ENCODE results near the gene MLXIPL.

MLXIPL gene

GRCh38 chr7:73647725-73648592, 23.6 kb upstream of the MLXIPL start:
- Histone ChIP-seq H3K79me2 (ENCODE audit: control insufficient read depth, insufficient read depth, low read length) (no peaks in the 10 kb centered on the region), H2BK15ac (replicated peaks; ENCODE audit: low read depth) (no peak overlapping the region), H3K27ac (ENCODE audit: low read depth, low read length) (no peak overlapping the region), H4K8ac (ENCODE audit: low read depth, low read length) (no peak overlapping the region), H2AK5ac (ENCODE audit: low read length) (no peak overlapping the region), H3K4me3 (ENCODE audit: low read length) (peak overlapping the region; percentile 35), H3K56ac (ENCODE audit: low read length) (peak overlapping the region; percentile 79), H3K4me2 (ENCODE audit: low read length) (peak overlapping the region; percentile 62), H3K4ac (ENCODE audit: low read depth, low read length) (no peak overlapping the region), H2BK5ac (ENCODE audit: low read length) (no peak overlapping the region), H4K5ac (ENCODE audit: low read length) (no peak overlapping the region), H3K36me3 (ENCODE audit: control insufficient read depth, insufficient read depth, low read length) (no peaks in the 10 kb centered on the region), H2BK120ac (ENCODE audit: low read depth, low read length) (no peak overlapping the region), H3K27me3 (ENCODE audit: insufficient read depth, low read length, poor library complexity) (peaks cover 3% of the 10 kb centered on the region), H3K9ac (ENCODE audit: low read length) (peak overlapping the region; percentile 58), H3K23ac (ENCODE audit: low read length) (no peak overlapping the region), H3K79me1 (ENCODE audit: low read length) (no peaks in the 10 kb centered on the region), H3K18ac (ENCODE audit: low read length) (peak overlapping the region; percentile 33), H3K4me1 (ENCODE audit: control insufficient read depth, low read depth, low read length) (no peaks in the 10 kb centered on the region)
- no CpG with 5 or more reads among the region's 62 CpGs for WGBS (ENCODE audit: extremely low coverage, insufficient coverage, low lambda C conversion rate)
- no peak for DNase-seq

DNA sequence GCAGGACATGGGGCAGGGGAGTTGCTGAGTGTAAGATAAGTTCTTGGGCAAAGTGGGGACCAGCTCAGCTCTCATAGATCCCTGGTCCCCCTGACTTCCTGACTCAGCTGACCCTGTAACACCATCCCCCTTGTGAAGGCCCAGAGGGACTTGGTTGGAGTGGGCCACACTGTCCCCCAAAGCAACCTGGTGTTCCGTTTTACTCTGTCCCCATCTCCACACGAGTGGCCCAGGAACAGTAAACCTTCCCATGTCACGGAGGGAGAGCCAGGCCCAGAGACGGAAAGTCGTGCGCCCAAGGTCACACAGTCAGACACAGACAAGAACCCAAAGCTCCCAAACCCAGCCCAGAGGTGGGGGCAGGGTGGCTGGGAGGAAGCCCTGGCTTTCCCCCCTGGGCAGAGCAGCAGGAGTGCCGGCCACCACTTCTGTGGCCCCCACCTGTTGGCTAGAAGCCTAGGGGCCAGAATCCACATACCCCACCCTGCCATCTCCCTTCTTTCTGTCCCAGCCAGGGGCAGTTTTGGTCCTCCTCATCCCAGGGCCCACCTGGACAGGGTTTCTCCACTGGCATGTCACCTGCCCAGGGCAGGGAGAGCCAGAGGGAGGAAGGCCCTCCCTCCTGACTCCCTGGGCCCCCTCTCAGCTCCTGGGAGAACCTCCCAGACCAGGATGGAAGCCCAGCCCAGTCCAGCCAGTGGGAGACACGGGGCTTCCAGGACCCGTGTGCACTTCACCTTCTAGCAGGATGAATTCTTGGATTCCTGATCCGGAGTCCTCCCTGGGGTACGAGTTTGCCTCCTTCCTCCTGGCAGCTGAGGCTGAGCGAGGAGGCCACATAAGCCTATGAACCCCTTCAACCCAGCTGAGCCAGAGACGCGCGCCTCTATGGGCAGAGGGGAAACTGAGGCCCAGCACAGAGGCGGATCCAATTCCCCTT, 22.7 kb upstream of the MLXIPL start:
- Histone ChIP-seq H3K4me3 (ENCODE audit: low read length) (no peak overlapping the region), H3K9ac (ENCODE audit: low read length) (peak overlapping the region; percentile 32), H2BK5ac (ENCODE audit: low read length) (no peak overlapping the region), H3K56ac (ENCODE audit: low read length) (peak overlapping the region; percentile 30), H3K27me3 (ENCODE audit: insufficient read depth, low read length, poor library complexity) (peaks cover 3% of the 10 kb centered on the region), H3K27ac (ENCODE audit: low read depth, low read length) (no peak overlapping the region), H3K23ac (ENCODE audit: low read length) (no peak overlapping the region), H2AK5ac (ENCODE audit: low read length) (no peak overlapping the region), H4K5ac (ENCODE audit: low read length) (no peak overlapping the region), H4K8ac (ENCODE audit: low read depth, low read length) (no peak overlapping the region), H3K4me2 (ENCODE audit: low read length) (peak overlapping the region; percentile 54), H2BK120ac (ENCODE audit: low read depth, low read length) (no peak overlapping the region), H3K4ac (ENCODE audit: low read depth, low read length) (no peak overlapping the region), H3K4me1 (ENCODE audit: control insufficient read depth, low read depth, low read length) (no peaks in the 10 kb centered on the region), H3K36me3 (ENCODE audit: control insufficient read depth, insufficient read depth, low read length) (no peaks in the 10 kb centered on the region), H3K79me1 (ENCODE audit: low read length) (no peaks in the 10 kb centered on the region), H3K18ac (ENCODE audit: low read length) (no peak overlapping the region), H2BK15ac (replicated peaks; ENCODE audit: low read depth) (no peak overlapping the region), H3K79me2 (ENCODE audit: control insufficient read depth, insufficient read depth, low read length) (no peaks in the 10 kb centered on the region)
- no peak for DNase-seq
- no CpG with 5 or more reads among the region's 16 CpGs for WGBS (ENCODE audit: extremely low coverage, insufficient coverage, low lambda C conversion rate)

DNA sequence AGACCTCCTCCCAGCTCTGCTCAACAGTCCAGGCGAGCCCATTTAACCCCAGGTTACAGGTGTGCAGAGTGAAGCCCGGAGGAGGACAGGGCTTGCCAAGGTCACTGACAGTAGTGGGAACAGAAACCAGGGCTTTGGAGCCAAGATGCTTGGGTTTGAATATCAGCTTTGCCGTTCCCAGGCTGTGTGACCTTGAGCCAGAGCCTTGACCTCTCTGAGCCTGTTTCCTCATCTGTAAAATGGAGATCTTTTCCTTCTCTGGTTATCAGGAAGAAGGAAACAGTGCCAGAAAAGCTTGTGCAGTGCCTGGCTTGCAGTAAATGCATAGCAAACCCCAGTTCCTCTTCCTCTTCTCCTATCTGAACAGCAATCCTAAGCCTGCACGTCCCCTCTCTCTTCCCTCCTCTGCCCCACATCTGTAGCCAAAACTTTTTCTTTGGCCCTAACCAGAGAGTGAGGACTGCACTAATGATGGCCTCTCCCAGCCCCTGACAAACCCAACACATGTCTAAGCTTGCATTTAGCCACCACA, 21.4 kb upstream of the MLXIPL start:
- Histone ChIP-seq H3K4ac (ENCODE audit: low read depth, low read length) (no peak overlapping the region), H2BK15ac (replicated peaks; ENCODE audit: low read depth) (no peak overlapping the region), H3K4me2 (ENCODE audit: low read length) (no peak overlapping the region), H3K23ac (ENCODE audit: low read length) (no peak overlapping the region), H3K56ac (ENCODE audit: low read length) (no peak overlapping the region), H3K9ac (ENCODE audit: low read length) (no peak overlapping the region), H2BK5ac (ENCODE audit: low read length) (no peak overlapping the region), H2AK5ac (ENCODE audit: low read length) (no peak overlapping the region), H4K5ac (ENCODE audit: low read length) (no peak overlapping the region), H3K79me1 (ENCODE audit: low read length) (no peaks in the 10 kb centered on the region), H3K4me1 (ENCODE audit: control insufficient read depth, low read depth, low read length) (no peaks in the 10 kb centered on the region), H3K27me3 (ENCODE audit: insufficient read depth, low read length, poor library complexity) (peaks cover 3% of the 10 kb centered on the region), H2BK120ac (ENCODE audit: low read depth, low read length) (no peak overlapping the region), H3K4me3 (ENCODE audit: low read length) (no peak overlapping the region), H3K79me2 (ENCODE audit: control insufficient read depth, insufficient read depth, low read length) (no peaks in the 10 kb centered on the region), H3K27ac (ENCODE audit: low read depth, low read length) (no peak overlapping the region), H3K18ac (ENCODE audit: low read length) (no peak overlapping the region), H3K36me3 (ENCODE audit: control insufficient read depth, insufficient read depth, low read length) (no peaks in the 10 kb centered on the region), H4K8ac (ENCODE audit: low read depth, low read length) (no peak overlapping the region)
- WGBS (ENCODE audit: extremely low coverage, insufficient coverage, low lambda C conversion rate): no CpG with 5 or more reads among the region's 4 CpGs
- no peak for DNase-seq

DNA sequence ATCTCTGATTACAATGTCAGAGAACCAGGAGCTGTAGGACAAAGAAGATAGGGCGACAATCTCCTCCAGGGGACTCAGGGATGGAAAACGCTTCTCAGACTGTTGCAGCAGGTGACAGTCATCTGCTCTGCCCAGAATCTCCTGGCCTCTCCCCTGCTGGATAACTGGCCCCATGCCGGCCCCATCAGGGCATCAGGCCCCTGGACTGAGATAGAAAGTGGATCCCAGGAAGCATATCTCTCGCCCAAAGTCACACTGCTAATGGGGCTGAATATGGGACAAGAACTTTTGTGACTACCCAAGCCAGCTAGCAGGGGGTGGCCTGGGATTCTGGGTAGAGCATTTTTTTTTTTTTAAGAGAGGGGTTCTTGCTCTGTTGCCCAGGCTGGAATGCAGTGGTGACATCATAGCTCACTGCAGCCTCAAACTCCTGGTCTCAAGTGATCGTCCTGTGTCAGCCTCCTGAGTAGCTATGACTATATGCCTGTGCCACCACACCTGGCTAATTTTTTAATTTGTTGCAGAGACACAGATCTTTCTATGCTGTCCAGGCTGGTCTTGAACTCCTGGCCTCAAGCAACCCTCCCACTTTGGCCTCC, 20.5 kb upstream of the MLXIPL start:
- no CpG with 5 or more reads among the region's 5 CpGs for WGBS (ENCODE audit: extremely low coverage, insufficient coverage, low lambda C conversion rate)
- peaks cover 3% of the 10 kb centered on the region for H3K27me3 ChIP-seq (ENCODE audit: insufficient read depth, low read length, poor library complexity)

GRCh38 chr7:73642834-73643233, 18.5 kb upstream of the MLXIPL start:
- H2BK120ac ChIP-seq (ENCODE audit: low read depth, low read length): no peak overlapping the region
- H3K36me3 ChIP-seq (ENCODE audit: control insufficient read depth, insufficient read depth, low read length): no peaks in the 10 kb centered on the region
- H3K23ac ChIP-seq (ENCODE audit: low read length): no peak overlapping the region
- no CpG with 5 or more reads among the region's 2 CpGs for WGBS (ENCODE audit: extremely low coverage, insufficient coverage, low lambda C conversion rate)
- no peak for DNase-seq
- H3K79me1 ChIP-seq (ENCODE audit: low read length): no peaks in the 10 kb centered on the region
- H2BK15ac ChIP-seq (replicated peaks; ENCODE audit: low read depth): no peak overlapping the region
- H3K4ac ChIP-seq (ENCODE audit: low read depth, low read length): no peak overlapping the region
- H4K8ac ChIP-seq (ENCODE audit: low read depth, low read length): no peak overlapping the region
- no peak overlapping the region for H2BK5ac ChIP-seq (ENCODE audit: low read length)
- no peak overlapping the region for H4K5ac ChIP-seq (ENCODE audit: low read length)
- no peak overlapping the region for H3K9ac ChIP-seq (ENCODE audit: low read length)
- no peak overlapping the region for H3K27ac ChIP-seq (ENCODE audit: low read depth, low read length)
- no peaks in the 10 kb centered on the region for H3K79me2 ChIP-seq (ENCODE audit: control insufficient read depth, insufficient read depth, low read length)
- no peaks in the 10 kb centered on the region for H3K4me1 ChIP-seq (ENCODE audit: control insufficient read depth, low read depth, low read length)
- H3K27me3 ChIP-seq (ENCODE audit: insufficient read depth, low read length, poor library complexity): no peaks in the 10 kb centered on the region
- H3K56ac ChIP-seq (ENCODE audit: low read length): no peak overlapping the region
- no peak overlapping the region for H3K18ac ChIP-seq (ENCODE audit: low read length)
- H3K4me3 ChIP-seq (ENCODE audit: low read length): no peak overlapping the region
- no peak overlapping the region for H2AK5ac ChIP-seq (ENCODE audit: low read length)
- H3K4me2 ChIP-seq (ENCODE audit: low read length): no peak overlapping the region

More for the DNA sequence above, 20.5 kb upstream of the MLXIPL start:
- Histone ChIP-seq H3K18ac (ENCODE audit: low read length) (no peak overlapping the region), H3K27ac (ENCODE audit: low read depth, low read length) (no peak overlapping the region), H3K4ac (ENCODE audit: low read depth, low read length) (no peak overlapping the region), H2BK120ac (ENCODE audit: low read depth, low read length) (no peak overlapping the region), H3K79me2 (ENCODE audit: control insufficient read depth, insufficient read depth, low read length) (no peaks in the 10 kb centered on the region), H2BK15ac (replicated peaks; ENCODE audit: low read depth) (no peak overlapping the region), H4K8ac (ENCODE audit: low read depth, low read length) (no peak overlapping the region), H3K56ac (ENCODE audit: low read length) (no peak overlapping the region), H3K79me1 (ENCODE audit: low read length) (no peaks in the 10 kb centered on the region), H3K4me2 (ENCODE audit: low read length) (no peak overlapping the region), H3K23ac (ENCODE audit: low read length) (no peak overlapping the region), H3K9ac (ENCODE audit: low read length) (no peak overlapping the region), H2AK5ac (ENCODE audit: low read length) (no peak overlapping the region), H3K4me3 (ENCODE audit: low read length) (no peak overlapping the region), H3K4me1 (ENCODE audit: control insufficient read depth, low read depth, low read length) (no peaks in the 10 kb centered on the region), H3K36me3 (ENCODE audit: control insufficient read depth, insufficient read depth, low read length) (no peaks in the 10 kb centered on the region), H4K5ac (ENCODE audit: low read length) (no peak overlapping the region), H2BK5ac (ENCODE audit: low read length) (no peak overlapping the region)
- DNase-seq: no peak
